Naive thymus-derived CD8-positive, alpha-beta T cell (primary cell): Measurements from ENCODE around the gene DTX3. TPM values are rescaled to one million over a fixed set of nuclear protein-coding genes. Genes with fewer than 3 reads are reported as not detected.
"Not testable (repeated sequence)": the region's sequence is repeated elsewhere in the genome, so short reads cannot be mapped to it uniquely, and the experiment has no call there.

ENCODE experiments used
- ATAC-seq, 2 donors: fragments of 150-1000 bp; cut with Tn5 transposase in 1 of 2; sonication (Bioruptor Pico), chemical (Tn5 transposase) in 1 of 2; 1 replicate in 1 of 2; 2 replicates in 1 of 2; pipeline ENCODE4 v1.10.0; 2021; ENCODE audit warnings: mild to moderate bottlenecking in 2 of 2, moderate library complexity in 2 of 2
- POLR2A ChIA-PET: fragments of 350-600 bp; sonication (Branson Sonifier 250); formaldehyde crosslinking; loops from one replicate; lab custom pipeline; 2021; ENCODE audit warnings: antibody characterized with exemption; lab: Charles Lee
- DNase-seq, 10 donors: peaks; one replicate each; pipeline versions ENCODE4 v3.0.0 to v3.0.0-alpha.2; 2020 to 2022
- H3K27ac Mint-ChIP-seq, 10 donors: one replicate each; pipeline ENCODE4 v1.8.0; 2020 to 2022; ENCODE audit warnings: mild to moderate bottlenecking in 10 of 10, mixed read lengths in 10 of 10, moderate library complexity in 4 of 10, inconsistent platforms in 1 of 10
- H3K27me3 Mint-ChIP-seq, 5 donors: one replicate each; pipeline ENCODE4 v1.8.0; 2021 to 2022; ENCODE audit warnings: mixed read lengths in 5 of 5
- H3K36me3 Mint-ChIP-seq, 3 donors: one replicate each; pipeline ENCODE4 v1.8.0; 2020 to 2022; ENCODE audit warnings: mixed read lengths in 3 of 3, mild to moderate bottlenecking in 2 of 3, inconsistent platforms in 1 of 3
- H3K4me1 Mint-ChIP-seq, 4 donors: one replicate each; pipeline ENCODE4 v1.8.0; 2021 to 2022; ENCODE audit warnings: mixed read lengths in 4 of 4
- H3K4me3 Mint-ChIP-seq, 10 donors: one replicate each; pipeline ENCODE4 v1.8.0; 2020 to 2022; ENCODE audit warnings: mild to moderate bottlenecking in 10 of 10, mixed read lengths in 10 of 10, moderate library complexity in 6 of 10, inconsistent platforms in 1 of 10
- H3K9me3 Mint-ChIP-seq, 9 donors: one replicate each; pipeline ENCODE4 v1.8.0; 2020 to 2022; ENCODE audit warnings: mixed read lengths in 9 of 9, mild to moderate bottlenecking in 3 of 9, inconsistent platforms in 1 of 9, moderate library complexity in 1 of 9
- polyA plus RNA-seq, 3 donors: library from polyadenylated mRNA; unstranded; fragments of 300-500 nt; fragmentation: Illumina TruSeq; gene quantifications; one replicate each; pipeline ENCODE4 v1.2.3, GENCODE V29; 2021
- total RNA-seq, 8 experiments: library from RNA in 2 of 8; stranded (reverse) in 2 of 8; gene quantifications; one replicate each; pipeline ENCODE4 v1.2.3 and lab custom pipeline; 2021 to 2026

Gene DTX3, protein sequence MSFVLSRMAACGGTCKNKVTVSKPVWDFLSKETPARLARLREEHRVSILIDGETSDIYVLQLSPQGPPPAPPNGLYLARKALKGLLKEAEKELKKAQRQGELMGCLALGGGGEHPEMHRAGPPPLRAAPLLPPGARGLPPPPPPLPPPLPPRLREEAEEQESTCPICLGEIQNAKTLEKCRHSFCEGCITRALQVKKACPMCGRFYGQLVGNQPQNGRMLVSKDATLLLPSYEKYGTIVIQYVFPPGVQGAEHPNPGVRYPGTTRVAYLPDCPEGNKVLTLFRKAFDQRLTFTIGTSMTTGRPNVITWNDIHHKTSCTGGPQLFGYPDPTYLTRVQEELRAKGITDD
- total RNA-seq (10 to 100 TPM; 36.2 to 36.3 TPM), polyA plus RNA-seq (1 to 10 TPM; 4.9 to 9.4 (median 7.7) TPM), total RNA-seq (lab: John Stamatoyannopoulos, UW) (27.7 to 43.7 (median 36.8) reads per million in 6 experiments)

DNA sequence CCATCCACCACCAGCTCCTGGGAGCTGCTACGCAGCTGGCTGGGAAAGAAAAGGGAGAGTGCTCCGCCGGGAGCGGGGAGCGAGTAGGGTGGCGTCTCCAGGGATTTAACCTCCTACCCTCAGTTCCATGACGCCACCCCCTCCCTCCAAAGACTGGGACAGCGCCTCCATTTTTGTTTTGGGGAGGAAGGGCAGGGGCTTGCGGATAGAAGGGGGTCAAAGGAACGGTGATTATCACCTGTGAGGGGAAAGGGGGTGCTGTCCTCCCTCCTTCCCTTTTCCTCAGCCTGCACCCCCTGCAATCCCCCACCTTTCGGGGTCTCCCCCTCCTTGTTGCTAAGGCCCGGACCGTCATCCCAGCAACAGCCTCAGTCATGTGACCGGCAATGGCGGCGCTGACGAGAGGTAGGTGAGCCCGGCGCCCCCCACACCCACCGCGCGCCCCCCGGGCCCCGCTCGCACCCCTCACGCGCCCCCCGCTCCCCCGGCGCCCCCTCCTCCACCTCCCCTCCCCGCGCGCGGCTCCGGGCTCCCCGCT is at the start of gene DTX3:
Gene DTX3 (plus strand): TSS at position 371 of the 538 bp plus-strand sequence. CDS start 1,694 bp downstream, outside the sequence.
- peak within 1 kb of the TSS; percentile 78 to 94 (median 88) for H3K4me3 Mint-ChIP-seq
- peak; percentile 74 to 81 for ATAC-seq
- H3K4me1 Mint-ChIP-seq: peaks cover 18 to 43% (median 35%) of the 10 kb centered on the region in 4 donors
- peak in 8 of 10 donors; percentile 25 to 78 (median 46) for DNase-seq
- no peaks in the 10 kb centered on the region for H3K27me3 Mint-ChIP-seq
- peak within 1 kb of the TSS; percentile 86 to 97 (median 92) for H3K27ac Mint-ChIP-seq
- no peaks in the 10 kb centered on the region for H3K9me3 Mint-ChIP-seq
- POLR2A ChIA-PET: interaction anchor here (0.6 to 2.0 kb wide), 4 partner anchors 16 to 90 kb away, joined by 3 to 5 read pairs (median 4); no protein-coding TSS in a partner anchor
- peaks cover 0 to 39% (median 16%) of the 10 kb centered on the region in 3 donors for H3K36me3 Mint-ChIP-seq

DNA sequence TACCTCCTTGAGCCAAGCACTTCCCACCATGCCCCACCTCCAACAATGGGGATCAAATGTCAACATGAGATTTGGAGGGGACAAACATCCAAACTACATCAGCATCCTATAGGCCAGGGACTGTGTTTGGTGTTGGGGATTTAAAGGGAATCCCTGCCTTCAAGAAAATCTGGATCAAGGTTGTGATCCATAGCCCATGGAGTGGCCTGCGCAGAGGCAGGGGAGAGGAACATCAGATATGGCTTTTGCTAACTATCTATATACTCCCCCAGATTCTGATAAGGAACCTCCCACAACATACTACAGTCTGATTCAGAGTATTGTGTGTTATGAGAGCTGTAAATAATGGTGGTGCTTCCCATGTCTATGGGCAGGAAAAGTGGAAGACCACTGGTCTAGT is 49.7 kb upstream of the DTX3 start:
- Mint-ChIP-seq H3K9me3 (no peaks in the 10 kb centered on the region), H3K4me3 (no peak overlapping the region), H3K36me3 (no peaks in the 10 kb centered on the region), H3K27me3 (peaks cover 0 to 14% (median 0%) of the 10 kb centered on the region in 5 donors), H3K27ac (no peak overlapping the region), H3K4me1 (peaks cover 4 to 14% (median 10%) of the 10 kb centered on the region in 4 donors)
- POLR2A ChIA-PET: no interaction called here
- DNase-seq (no peak), ATAC-seq (no peak)

- H3K36me3 Mint-ChIP-seq: no peaks in the 10 kb centered on the region
- H3K27ac Mint-ChIP-seq: no peak overlapping the region
These were observed 45.8 kb upstream of the DTX3 start for GRCh38 chr12:57558864-57559263.

DNA sequence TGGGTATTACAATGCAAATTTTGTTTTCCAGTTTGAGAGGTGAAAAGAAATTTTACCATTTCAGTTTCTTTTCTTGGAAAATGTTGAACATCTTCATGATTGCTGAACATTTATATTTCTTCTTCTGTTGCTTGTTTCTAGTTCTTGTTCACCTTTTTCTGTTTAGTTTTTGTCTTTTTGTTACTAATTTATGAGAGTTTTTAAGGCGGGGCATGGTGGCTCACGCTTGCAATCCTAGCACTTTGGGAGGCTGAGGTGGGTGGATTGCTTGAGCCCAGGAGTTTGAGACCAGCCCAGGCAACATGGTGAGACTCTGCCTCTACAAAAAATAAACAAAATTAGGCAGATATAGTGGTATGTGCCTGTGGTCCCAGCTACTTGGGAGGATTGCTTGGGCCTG is 44.1 kb upstream of the DTX3 start:
- no peak overlapping the region for H3K4me3 Mint-ChIP-seq
- H3K4me1 Mint-ChIP-seq: peaks cover 0 to 5% (median 1%) of the 10 kb centered on the region in 4 donors
- POLR2A ChIA-PET: no interaction called here
- no peak overlapping the region for H3K27ac Mint-ChIP-seq
- H3K9me3 Mint-ChIP-seq: no peaks in the 10 kb centered on the region
- H3K36me3 Mint-ChIP-seq: peaks cover 0 to 6% (median 0%) of the 10 kb centered on the region in 3 donors
- H3K27me3 Mint-ChIP-seq: peaks cover 0 to 14% (median 0%) of the 10 kb centered on the region in 5 donors
- DNase-seq: no peak
- ATAC-seq: no peak

More at GRCh38 chr12:57558864-57559263, 45.8 kb upstream of the DTX3 start:
- H3K4me1 Mint-ChIP-seq: peaks cover 0 to 5% (median 0%) of the 10 kb centered on the region in 4 donors
- no peak overlapping the region for H3K4me3 Mint-ChIP-seq
- no peak for DNase-seq
- H3K9me3 Mint-ChIP-seq: no peaks in the 10 kb centered on the region
- POLR2A ChIA-PET: no interaction called here
- no peak for ATAC-seq
- H3K27me3 Mint-ChIP-seq: peaks cover 0 to 10% (median 0%) of the 10 kb centered on the region in 5 donors

GRCh38 chr12:57561117-57561516 is 43.5 kb upstream of the DTX3 start:
- ATAC-seq, H3K27ac Mint-ChIP-seq, H3K4me1 Mint-ChIP-seq, POLR2A ChIA-PET, H3K4me3 Mint-ChIP-seq, DNase-seq, H3K36me3 Mint-ChIP-seq, H3K9me3 Mint-ChIP-seq: not testable (repeated sequence)
- H3K27me3 Mint-ChIP-seq: peaks cover 0 to 14% (median 0%) of the 10 kb centered on the region in 5 donors

- no peak for ATAC-seq
- Mint-ChIP-seq H3K36me3 (peaks cover 0 to 6% (median 0%) of the 10 kb centered on the region in 3 donors), H3K4me1 (peaks cover 0 to 5% (median 1%) of the 10 kb centered on the region in 4 donors), H3K27me3 (peaks cover 0 to 14% (median 0%) of the 10 kb centered on the region in 5 donors), H3K27ac (no peak overlapping the region), H3K4me3 (no peak overlapping the region), H3K9me3 (no peaks in the 10 kb centered on the region)
- no peak for DNase-seq
- POLR2A ChIA-PET: no interaction called here
These were observed 41.3 kb upstream of the DTX3 start for GRCh38 chr12:57563358-57563757.

DNA sequence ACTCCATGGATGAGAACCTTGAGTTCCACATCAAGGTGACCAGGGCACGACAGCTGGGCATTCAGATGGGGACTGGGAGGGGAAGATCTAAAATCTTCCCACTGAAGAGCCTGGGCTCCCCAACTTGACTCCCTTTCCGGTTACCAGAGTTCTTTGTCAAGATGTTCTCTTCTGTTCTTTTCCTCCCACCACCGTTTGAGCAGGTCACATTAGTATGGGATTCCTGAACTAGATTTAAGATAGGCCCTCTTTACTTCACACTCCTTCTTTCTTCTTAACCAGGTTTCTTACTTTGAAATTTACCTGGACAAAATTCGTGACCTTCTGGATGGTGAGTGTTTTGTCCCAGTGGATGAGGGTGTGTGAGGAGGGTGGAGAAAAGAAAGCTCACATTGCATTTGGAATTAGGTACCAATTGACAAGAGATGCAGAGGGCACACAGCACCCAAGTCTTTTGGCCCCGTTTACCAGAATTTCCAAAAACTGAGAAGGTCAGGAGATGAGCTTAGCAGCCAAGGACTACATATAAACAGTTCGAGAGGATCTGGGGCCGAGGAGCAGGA is 40.4 kb upstream of the DTX3 start:
- H3K9me3 Mint-ChIP-seq: no peaks in the 10 kb centered on the region
- peaks cover 0 to 5% (median 1%) of the 10 kb centered on the region in 4 donors for H3K4me1 Mint-ChIP-seq
- no peak overlapping the region for H3K4me3 Mint-ChIP-seq
- H3K27me3 Mint-ChIP-seq: peaks cover 0 to 14% (median 0%) of the 10 kb centered on the region in 5 donors
- POLR2A ChIA-PET: no interaction called here
- ATAC-seq (no peak), DNase-seq (no peak)
- H3K36me3 Mint-ChIP-seq: peaks cover 0 to 8% (median 4%) of the 10 kb centered on the region in 3 donors
- peak overlapping the region in 1 of 10 donors; percentile 32 for H3K27ac Mint-ChIP-seq

GRCh38 chr12:57568838-57569237 is 35.8 kb upstream of the DTX3 start:
- H3K9me3 Mint-ChIP-seq: no peaks in the 10 kb centered on the region
- DNase-seq (no peak), ATAC-seq (no peak)
- H3K4me1 Mint-ChIP-seq: peaks cover 0 to 2% (median 0%) of the 10 kb centered on the region in 4 donors
- no peak overlapping the region for H3K27ac Mint-ChIP-seq
- H3K4me3 Mint-ChIP-seq: no peak overlapping the region
- H3K36me3 Mint-ChIP-seq: peaks cover 0 to 16% (median 13%) of the 10 kb centered on the region in 3 donors
- POLR2A ChIA-PET: no interaction called here
- peaks cover 0 to 5% (median 0%) of the 10 kb centered on the region in 5 donors for H3K27me3 Mint-ChIP-seq

- no peaks in the 10 kb centered on the region for H3K9me3 Mint-ChIP-seq
- peaks cover 0 to 16% (median 8%) of the 10 kb centered on the region in 3 donors for H3K36me3 Mint-ChIP-seq
- no peak overlapping the region for H3K27ac Mint-ChIP-seq
- peaks cover 0 to under 1% (median 0%) of the 10 kb centered on the region in 4 donors for H3K4me1 Mint-ChIP-seq
- no peak overlapping the region for H3K4me3 Mint-ChIP-seq
- no peak for ATAC-seq
- POLR2A ChIA-PET: interaction anchor here (0.9 kb wide), 1 partner anchor 21 kb away, joined by 3 read pairs; no protein-coding TSS in a partner anchor
- no peak for DNase-seq
- H3K27me3 Mint-ChIP-seq: no peaks in the 10 kb centered on the region
These were observed 34.8 kb upstream of the DTX3 start for GRCh38 chr12:57569858-57570257.

GRCh38 chr12:57570438-57570837 is 34.2 kb upstream of the DTX3 start:
- H3K9me3 Mint-ChIP-seq, DNase-seq, ATAC-seq, H3K4me1 Mint-ChIP-seq, H3K27ac Mint-ChIP-seq, H3K4me3 Mint-ChIP-seq, H3K27me3 Mint-ChIP-seq: not testable (repeated sequence)
- POLR2A ChIA-PET: interaction anchor here (0.9 kb wide), 1 partner anchor 22 kb away, joined by 3 read pairs; no protein-coding TSS in a partner anchor
- H3K36me3 Mint-ChIP-seq: peaks cover 0 to 16% (median 8%) of the 10 kb centered on the region in 3 donors

GRCh38 chr12:57571926-57572762 is 32.5 kb upstream of the DTX3 start:
- ATAC-seq (no peak), DNase-seq (no peak)
- Mint-ChIP-seq H3K36me3 (peaks cover 0 to 16% (median 8%) of the 10 kb centered on the region in 3 donors), H3K27me3 (no peaks in the 10 kb centered on the region), H3K4me3 (peak overlapping the region in 1 of 10 donors; percentile 15), H3K9me3 (no peaks in the 10 kb centered on the region), H3K4me1 (no peaks in the 10 kb centered on the region), H3K27ac (peak overlapping the region in 1 of 10 donors; percentile 50)
- POLR2A ChIA-PET: no interaction called here

- H3K27ac Mint-ChIP-seq: no peak overlapping the region
These were observed 29.8 kb upstream of the DTX3 start for GRCh38 chr12:57574795-57575194.

More at GRCh38 chr12:57574795-57575194, 29.8 kb upstream of the DTX3 start:
- peaks cover 0 to 10% (median 2%) of the 10 kb centered on the region in 3 donors for H3K36me3 Mint-ChIP-seq
- H3K27me3 Mint-ChIP-seq: no peaks in the 10 kb centered on the region
- H3K4me1 Mint-ChIP-seq: no peaks in the 10 kb centered on the region
- POLR2A ChIA-PET: no interaction called here
- H3K9me3 Mint-ChIP-seq: no peaks in the 10 kb centered on the region
- ATAC-seq (no peak), DNase-seq (no peak)
- no peak overlapping the region for H3K4me3 Mint-ChIP-seq
